GM08714 (cell line): Measurements from ENCODE around the gene SIK2.

ENCODE experiments used
- H3K4me3 ChIP-seq: fragments of 200-500 bp; sonication (Bioruptor generic); 2 replicates; pipeline ENCODE4 v1.5.1; 2014; ENCODE audit warnings: mild to moderate bottlenecking, low read length, inconsistent platforms
- ZNF274 ChIP-seq: IDR thresholded peaks from 2 replicates; pipeline ENCODE4 v1.6.1; 2012; ENCODE audit warnings: mild to moderate bottlenecking, low read depth, low read length

The SIK2 gene

DNA sequence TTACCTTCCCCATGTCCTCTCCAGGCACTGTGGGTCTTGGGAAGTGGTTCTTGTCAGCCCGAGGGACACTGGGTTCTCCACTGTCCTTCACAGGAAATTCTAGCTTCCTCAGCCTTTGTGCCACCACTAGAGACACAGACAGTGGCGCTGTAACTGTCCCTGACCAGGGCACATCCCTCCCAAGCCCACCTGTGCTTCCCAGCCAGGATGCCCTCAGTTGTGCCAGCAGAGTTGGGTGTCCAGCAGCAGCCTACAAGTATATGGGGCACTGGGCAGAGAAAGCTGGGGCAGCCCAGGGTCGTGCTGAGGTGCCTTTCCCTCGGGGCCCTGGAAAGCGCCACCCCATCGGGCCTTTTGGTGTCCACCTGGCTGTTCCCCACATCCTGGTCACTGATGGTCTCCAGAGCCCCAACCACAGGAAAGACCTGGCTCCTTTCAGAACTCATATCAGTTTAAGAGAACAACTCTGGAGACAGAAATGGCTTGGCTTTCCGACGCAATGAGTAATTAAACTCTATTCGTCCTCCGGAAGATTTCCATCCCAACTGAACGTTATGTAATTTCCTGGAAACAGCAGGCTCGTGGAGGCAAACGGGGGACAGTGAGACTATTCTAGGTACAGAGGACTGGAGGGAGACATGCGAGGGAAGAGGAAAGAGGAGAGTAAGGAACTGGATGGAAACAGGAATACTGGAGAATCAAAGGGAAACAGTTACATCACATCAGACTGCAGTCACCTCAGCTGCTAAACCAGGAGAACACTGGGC, 135.4 kb downstream of the SIK2 start:
- TF ChIP-seq ZNF274, result no peak
- no peak overlapping the region for H3K4me3 ChIP-seq

- H3K4me3 ChIP-seq, result no peak overlapping the region
- no peak for TF ChIP-seq ZNF274
These were observed 137.1 kb downstream of the SIK2 start for GRCh38 chr11:111739299-111739698.

DNA sequence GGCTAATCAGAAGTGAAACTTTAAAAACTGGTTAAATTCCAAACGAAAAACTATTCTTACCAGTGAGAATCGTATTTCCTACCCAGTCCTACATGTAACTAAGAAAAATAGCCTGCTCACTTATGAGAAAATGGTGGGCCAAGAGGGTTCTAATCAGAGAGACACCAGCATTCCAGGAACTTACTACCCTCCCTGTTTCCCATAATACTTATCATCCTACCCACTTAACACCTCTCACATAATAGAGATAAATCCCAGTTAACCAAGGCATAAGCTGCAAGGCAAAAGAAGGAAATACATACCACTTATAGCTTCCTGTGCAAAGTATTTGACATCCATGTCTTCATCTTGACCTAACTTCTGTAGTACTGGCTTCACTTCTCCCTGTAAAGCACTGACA, 139.5 kb downstream of the SIK2 start:
- TF ChIP-seq ZNF274, result no peak
- H3K4me3 ChIP-seq, result no peak overlapping the region

- no peak overlapping the region for H3K4me3 ChIP-seq
- TF ChIP-seq ZNF274, result no peak
These were observed 141.5 kb downstream of the SIK2 start for GRCh38 chr11:111743700-111744099.

- H3K4me3 ChIP-seq, result no peak overlapping the region
- TF ChIP-seq ZNF274, result no peak
These were observed 143.7 kb downstream of the SIK2 start for GRCh38 chr11:111745719-111746504.

DNA sequence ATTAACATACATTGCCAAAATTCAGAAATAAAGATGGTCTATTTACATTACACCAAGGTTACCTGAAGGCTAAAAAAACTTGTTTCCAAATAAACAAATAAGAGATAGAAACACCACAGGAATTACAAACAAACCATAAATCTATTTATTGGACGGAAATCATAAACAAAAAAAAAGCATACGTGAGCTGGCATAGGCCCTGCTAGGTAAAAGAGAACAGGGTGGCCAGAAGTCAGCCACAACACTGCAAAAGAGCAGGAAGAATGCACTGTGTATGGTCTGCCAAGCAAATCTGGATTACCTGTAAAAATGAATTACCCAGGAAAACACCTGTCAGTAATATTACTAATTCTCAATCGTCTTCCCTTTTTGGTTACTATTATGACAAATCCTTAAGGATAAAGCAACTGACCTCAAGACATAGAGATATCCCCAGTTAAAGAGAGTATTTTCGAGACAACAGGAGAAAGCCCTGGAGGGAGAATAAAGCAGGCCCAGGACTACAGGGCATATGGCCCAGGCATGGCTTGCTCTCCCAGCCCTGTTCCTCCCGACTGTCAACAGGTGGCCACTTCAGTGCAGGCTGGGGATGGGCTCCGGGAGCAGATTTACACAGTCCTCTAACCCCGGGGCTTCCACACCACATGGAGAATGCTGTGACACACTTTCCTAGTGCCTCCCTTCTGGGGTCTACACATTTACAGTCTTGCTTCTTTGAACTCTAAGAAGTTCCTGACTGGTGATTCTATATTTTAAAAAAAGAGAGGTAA, 146.0 kb downstream of the SIK2 start:
- no peak overlapping the region for H3K4me3 ChIP-seq
- no peak for TF ChIP-seq ZNF274

DNA sequence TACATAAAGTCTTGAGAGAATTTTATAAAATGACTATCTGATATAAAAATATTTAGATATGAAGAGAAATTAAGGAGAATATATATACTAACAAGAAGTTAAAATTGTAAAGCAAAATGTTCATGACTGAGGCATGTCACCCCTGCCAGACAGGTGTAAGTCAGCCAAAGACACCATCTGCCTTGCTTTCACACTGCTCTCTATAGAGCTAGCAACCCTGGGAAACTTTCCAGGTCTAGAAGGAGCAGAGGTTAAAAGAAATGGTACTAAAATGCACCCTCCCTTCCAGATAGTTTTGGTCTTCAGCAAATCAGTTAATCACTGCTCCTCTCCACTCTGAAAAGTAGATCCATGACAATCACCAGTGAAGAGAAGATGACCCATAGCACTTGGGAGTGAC, 147.4 kb downstream of the SIK2 start:
- H3K4me3 ChIP-seq, result no peak overlapping the region
- TF ChIP-seq ZNF274, result no peak

- no peak for TF ChIP-seq ZNF274
- H3K4me3 ChIP-seq, result no peak overlapping the region
These were observed 153.8 kb downstream of the SIK2 start for GRCh38 chr11:111756097-111756496.

- H3K4me3 ChIP-seq, result no peak overlapping the region
- no peak for TF ChIP-seq ZNF274
These were observed 157.1 kb downstream of the SIK2 start for GRCh38 chr11:111759376-111759775.

GRCh38 chr11:111759778-111760407, 157.6 kb downstream of the SIK2 start:
- no peak overlapping the region for H3K4me3 ChIP-seq
- TF ChIP-seq ZNF274, result no peak

- H3K4me3 ChIP-seq, result no peak overlapping the region
- TF ChIP-seq ZNF274, result no peak
These were observed 158.8 kb downstream of the SIK2 start for GRCh38 chr11:111761036-111761435.

DNA sequence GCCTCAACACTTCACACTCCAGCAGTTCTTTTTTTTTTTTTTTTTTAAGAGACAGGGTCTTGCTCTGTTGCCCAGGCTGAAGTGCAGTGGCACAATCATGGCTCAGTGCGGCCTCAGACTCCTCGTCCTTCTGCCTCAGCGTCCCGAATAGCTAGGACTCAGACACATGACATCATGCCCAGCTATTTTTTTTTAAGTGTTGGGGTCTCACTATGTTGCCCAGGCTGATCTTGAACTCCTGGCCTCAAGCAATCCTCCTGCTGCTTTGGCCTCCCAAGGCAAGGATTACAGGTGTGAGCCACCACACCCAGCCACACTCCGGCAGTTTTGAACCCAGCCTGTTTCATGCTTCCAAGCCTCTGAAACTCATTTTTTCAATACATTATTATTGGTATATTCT, 160.3 kb downstream of the SIK2 start:
- no peak overlapping the region for H3K4me3 ChIP-seq
- no peak for TF ChIP-seq ZNF274

DNA sequence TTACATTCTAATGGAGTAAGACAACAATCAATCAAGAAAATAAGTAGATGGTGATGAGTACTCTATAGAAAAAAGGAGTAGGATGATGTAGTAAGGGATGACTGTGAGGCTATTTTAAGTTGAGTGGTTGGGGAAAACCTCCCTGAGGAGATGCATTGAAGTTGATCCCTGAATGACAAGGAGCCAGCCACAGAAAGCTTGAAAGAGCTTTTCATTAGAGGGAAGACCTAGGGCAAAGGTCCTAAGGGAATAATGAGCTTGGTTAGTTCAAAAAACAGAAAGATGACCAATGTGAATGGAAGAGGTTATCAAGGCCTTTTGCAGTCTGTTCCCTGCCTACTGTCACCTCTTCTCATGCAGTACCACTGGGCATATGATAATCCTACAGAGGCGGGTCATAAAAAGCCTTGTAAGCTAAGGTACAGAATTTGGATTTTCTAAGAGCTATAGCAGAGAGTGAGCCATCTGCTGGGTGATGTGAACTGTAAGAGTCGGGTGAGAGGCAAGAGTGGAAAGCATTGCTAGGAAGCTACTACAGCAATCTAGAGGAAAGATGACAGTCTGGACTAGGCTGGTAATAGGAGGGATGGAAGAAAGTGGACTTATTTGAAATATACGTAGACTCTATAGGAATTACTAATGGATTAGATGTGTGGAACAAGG, 160.9 kb downstream of the SIK2 start:
- no peak for TF ChIP-seq ZNF274
- H3K4me3 ChIP-seq, result no peak overlapping the region

DNA sequence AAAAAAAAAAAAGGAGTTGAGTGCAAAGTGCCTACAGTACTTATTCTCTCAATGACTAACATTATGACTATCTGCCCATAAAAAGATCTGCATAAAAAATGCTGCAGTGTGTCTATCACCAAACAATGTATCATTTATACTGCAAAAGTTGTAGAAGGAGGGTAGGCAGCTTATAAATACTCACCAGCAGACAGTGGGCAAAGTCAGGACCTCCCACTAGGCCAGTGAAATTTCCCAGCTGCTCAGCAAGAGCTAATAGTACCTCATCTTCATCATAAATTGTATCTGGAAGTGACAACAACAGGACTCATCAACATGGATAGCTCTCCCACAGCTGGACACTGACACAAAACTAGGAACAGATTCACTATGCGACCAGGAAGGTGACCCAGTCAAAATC, 162.4 kb downstream of the SIK2 start:
- TF ChIP-seq ZNF274, result no peak
- H3K4me3 ChIP-seq, result peak overlapping the region; percentile 87
